Measurements from ENCODE around the gene FUT8. TPM values are rescaled to one million over a fixed set of nuclear protein-coding genes. Genes with fewer than 3 reads are reported as not detected.

Gene FUT8
- total and polyA plus RNA-seq, 4 donors, result 1.1 to 14.1 (median 4.0) TPM

DNA sequence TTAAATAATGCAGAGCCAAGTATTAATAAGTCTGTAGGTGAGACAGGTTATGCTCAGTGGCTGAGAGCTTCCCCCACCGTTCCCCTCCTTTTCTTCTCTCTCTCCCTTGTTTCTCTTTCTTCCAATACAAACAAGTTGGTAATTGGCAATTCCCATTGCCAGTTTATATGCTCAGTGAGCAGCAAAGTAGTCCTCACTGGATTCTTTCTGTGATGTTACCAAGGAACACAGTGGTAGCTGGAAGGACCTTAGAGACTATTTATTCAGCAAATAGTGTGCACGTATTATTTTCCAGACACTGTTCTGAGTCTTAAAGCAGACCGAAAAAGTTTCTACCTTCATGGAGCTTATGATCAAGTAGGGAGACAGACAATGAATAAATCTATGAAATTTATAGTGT lies 344.4 kb downstream of the FUT8 start:
- Histone ChIP-seq H3K27ac (ENCODE audit: low read depth in 1 of 2, low read length in 2 of 2) (no peak overlapping the region), H3K36me3 (ENCODE audit: control insufficient read depth in 4 of 4, insufficient read depth in 3 of 4, low read depth in 1 of 4, low read length in 3 of 4) (no peaks in the 10 kb centered on the region), H3K4me3 (ENCODE audit: low read depth in 1 of 3, low read length in 3 of 3) (no peak overlapping the region), H3K9me3 (ENCODE audit: control insufficient read depth in 4 of 4, low read length in 3 of 4) (no peaks in the 10 kb centered on the region), H3K4me1 (ENCODE audit: control insufficient read depth in 4 of 4, insufficient read depth in 4 of 4, low read length in 3 of 4) (no peaks in the 10 kb centered on the region), H3K27me3 (ENCODE audit: control insufficient read depth in 4 of 4, insufficient read depth in 4 of 4, low read length in 3 of 4) (peaks cover 0 to 2% (median 0%) of the 10 kb centered on the region in 4 donors), H3K9ac (ENCODE audit: low read depth in 1 of 2, low read length in 2 of 2) (no peak overlapping the region)
- no peak for TF ChIP-seq FOXA2 (IDR thresholded peaks at IDR 0.05)
- no peak for TF ChIP-seq EGR1 (IDR thresholded peaks at IDR 0.05; ENCODE audit: low read depth in 2 of 2)
- no peak for TF ChIP-seq RAD21 (IDR thresholded peaks at IDR 0.05)
- no peak for TF ChIP-seq TAF1 (conservative IDR thresholded peaks at IDR 0.05)
- TF ChIP-seq RXRA (IDR thresholded peaks at IDR 0.05), result no peak
- no peak for TF ChIP-seq GABPA (IDR thresholded peaks at IDR 0.05 in 1 of 2, conservative IDR thresholded peaks at IDR 0.05 in 1 of 2)
- TF ChIP-seq REST (IDR thresholded peaks at IDR 0.05), result no peak
- TF ChIP-seq JUND (IDR thresholded peaks at IDR 0.05), result no peak
- no peak for TF ChIP-seq HNF4G (IDR thresholded peaks at IDR 0.05)
- TF ChIP-seq, protein P1, sequence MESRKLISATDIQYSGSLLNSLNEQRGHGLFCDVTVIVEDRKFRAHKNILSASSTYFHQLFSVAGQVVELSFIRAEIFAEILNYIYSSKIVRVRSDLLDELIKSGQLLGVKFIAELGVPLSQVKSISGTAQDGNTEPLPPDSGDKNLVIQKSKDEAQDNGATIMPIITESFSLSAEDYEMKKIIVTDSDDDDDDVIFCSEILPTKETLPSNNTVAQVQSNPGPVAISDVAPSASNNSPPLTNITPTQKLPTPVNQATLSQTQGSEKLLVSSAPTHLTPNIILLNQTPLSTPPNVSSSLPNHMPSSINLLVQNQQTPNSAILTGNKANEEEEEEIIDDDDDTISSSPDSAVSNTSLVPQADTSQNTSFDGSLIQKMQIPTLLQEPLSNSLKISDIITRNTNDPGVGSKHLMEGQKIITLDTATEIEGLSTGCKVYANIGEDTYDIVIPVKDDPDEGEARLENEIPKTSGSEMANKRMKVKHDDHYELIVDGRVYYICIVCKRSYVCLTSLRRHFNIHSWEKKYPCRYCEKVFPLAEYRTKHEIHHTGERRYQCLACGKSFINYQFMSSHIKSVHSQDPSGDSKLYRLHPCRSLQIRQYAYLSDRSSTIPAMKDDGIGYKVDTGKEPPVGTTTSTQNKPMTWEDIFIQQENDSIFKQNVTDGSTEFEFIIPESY (IDR thresholded peaks at IDR 0.05), result no peak
- no peak for TF ChIP-seq HNF4A (conservative IDR thresholded peaks at IDR 0.05)
- no peak for TF ChIP-seq SP1 (IDR thresholded peaks at IDR 0.05)
- TF ChIP-seq, protein P2, sequence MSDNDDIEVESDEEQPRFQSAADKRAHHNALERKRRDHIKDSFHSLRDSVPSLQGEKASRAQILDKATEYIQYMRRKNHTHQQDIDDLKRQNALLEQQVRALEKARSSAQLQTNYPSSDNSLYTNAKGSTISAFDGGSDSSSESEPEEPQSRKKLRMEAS (IDR thresholded peaks at IDR 0.05), result no peak
- TF ChIP-seq, protein P3, sequence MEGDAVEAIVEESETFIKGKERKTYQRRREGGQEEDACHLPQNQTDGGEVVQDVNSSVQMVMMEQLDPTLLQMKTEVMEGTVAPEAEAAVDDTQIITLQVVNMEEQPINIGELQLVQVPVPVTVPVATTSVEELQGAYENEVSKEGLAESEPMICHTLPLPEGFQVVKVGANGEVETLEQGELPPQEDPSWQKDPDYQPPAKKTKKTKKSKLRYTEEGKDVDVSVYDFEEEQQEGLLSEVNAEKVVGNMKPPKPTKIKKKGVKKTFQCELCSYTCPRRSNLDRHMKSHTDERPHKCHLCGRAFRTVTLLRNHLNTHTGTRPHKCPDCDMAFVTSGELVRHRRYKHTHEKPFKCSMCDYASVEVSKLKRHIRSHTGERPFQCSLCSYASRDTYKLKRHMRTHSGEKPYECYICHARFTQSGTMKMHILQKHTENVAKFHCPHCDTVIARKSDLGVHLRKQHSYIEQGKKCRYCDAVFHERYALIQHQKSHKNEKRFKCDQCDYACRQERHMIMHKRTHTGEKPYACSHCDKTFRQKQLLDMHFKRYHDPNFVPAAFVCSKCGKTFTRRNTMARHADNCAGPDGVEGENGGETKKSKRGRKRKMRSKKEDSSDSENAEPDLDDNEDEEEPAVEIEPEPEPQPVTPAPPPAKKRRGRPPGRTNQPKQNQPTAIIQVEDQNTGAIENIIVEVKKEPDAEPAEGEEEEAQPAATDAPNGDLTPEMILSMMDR (IDR thresholded peaks at IDR 0.05; ENCODE audit: low read depth, low read length, missing input control), result no peak
- WGBS, result 76% methylated on average over 3 of the region's 3 CpGs
- no peak for DNase-seq (ENCODE audit: low spot score)

GRCh38 chr14:65769151-65769550 lies 356.6 kb downstream of the FUT8 start:
- Histone ChIP-seq H3K4me1 (ENCODE audit: control insufficient read depth in 4 of 4, insufficient read depth in 4 of 4, low read length in 3 of 4) (peaks cover 0 to 2% (median 0%) of the 10 kb centered on the region in 4 donors), H3K36me3 (ENCODE audit: control insufficient read depth in 4 of 4, insufficient read depth in 3 of 4, low read depth in 1 of 4, low read length in 3 of 4) (no peaks in the 10 kb centered on the region), H3K27ac (ENCODE audit: low read depth in 1 of 2, low read length in 2 of 2) (no peak overlapping the region), H3K27me3 (ENCODE audit: control insufficient read depth in 4 of 4, insufficient read depth in 4 of 4, low read length in 3 of 4) (no peaks in the 10 kb centered on the region), H3K4me3 (ENCODE audit: low read depth in 1 of 3, low read length in 3 of 3) (no peak overlapping the region), H3K9ac (ENCODE audit: low read depth in 1 of 2, low read length in 2 of 2) (no peak overlapping the region), H3K9me3 (ENCODE audit: control insufficient read depth in 4 of 4, low read length in 3 of 4) (peaks cover 0 to 2% (median 0%) of the 10 kb centered on the region in 4 donors)
- 86% methylated on average over 2 of the region's 2 CpGs for WGBS
- TF ChIP-seq, protein P2 (IDR thresholded peaks at IDR 0.05), result no peak
- TF ChIP-seq, protein P3 (IDR thresholded peaks at IDR 0.05; ENCODE audit: low read depth, low read length, missing input control), result no peak
- no peak for TF ChIP-seq RAD21 (IDR thresholded peaks at IDR 0.05)
- no peak for TF ChIP-seq ATF3 (IDR thresholded peaks at IDR 0.05)
- TF ChIP-seq JUND (IDR thresholded peaks at IDR 0.05), result no peak
- no peak for TF ChIP-seq HNF4A (conservative IDR thresholded peaks at IDR 0.05)
- TF ChIP-seq GABPA (IDR thresholded peaks at IDR 0.05 in 1 of 2, conservative IDR thresholded peaks at IDR 0.05 in 1 of 2), result no peak
- DNase-seq (ENCODE audit: low spot score), result no peak

All from liver (tissue), 9 donors.